Progenitor cell of endocrine pancreas (in vitro differentiated cells): ENCODE measurements around the gene SPATA2. TPM values are rescaled to one million over a fixed set of nuclear protein-coding genes. Genes with fewer than 3 reads are reported as not detected.
"Not testable (repeated sequence)": the region's sequence is repeated elsewhere in the genome, so short reads cannot be mapped to it uniquely, and the experiment has no call there.

Experiments used
- DNase-seq: peaks from one replicate; pipeline ENCODE4 v3.0.0; 2021; ENCODE audit warnings: low spot score; ENCODE audit not compliant: unreplicated experiment
- H3K27ac Mint-ChIP-seq: 2 replicates; pipeline ENCODE4 v1.8.0; 2021; ENCODE audit warnings: mild to moderate bottlenecking, moderate library complexity, mixed read lengths
- H3K27me3 Mint-ChIP-seq: 2 replicates; pipeline ENCODE4 v1.8.0; 2021; ENCODE audit warnings: mixed read lengths
- H3K36me3 Mint-ChIP-seq: 2 replicates; pipeline ENCODE4 v1.8.0; 2022; ENCODE audit warnings: mixed read lengths; ENCODE audit not compliant: insufficient read depth
- H3K4me1 Mint-ChIP-seq: 2 replicates; pipeline ENCODE4 v1.8.0; 2021; ENCODE audit warnings: low read depth, mixed read lengths
- H3K4me3 Mint-ChIP-seq: 2 replicates; pipeline ENCODE4 v1.8.0; 2021; ENCODE audit warnings: low read depth, mild to moderate bottlenecking, moderate library complexity, mixed read lengths
- H3K9me3 Mint-ChIP-seq: 2 replicates; pipeline ENCODE4 v1.8.0; 2021; ENCODE audit warnings: low read depth, mixed read lengths
- CTCF ChIP-seq: fragments of 200-600 bp; sonication (generic); IDR thresholded peaks from one replicate; pipeline ENCODE4 v1.5.0; 2021; ENCODE audit warnings: antibody characterized with exemption, mild to moderate bottlenecking; ENCODE audit not compliant: unreplicated experiment
- total RNA-seq: library from RNA; stranded (reverse); gene quantifications from 2 replicates; pipeline ENCODE4 v1.2.1, GENCODE V29; 2021

SPATA2 gene
- total RNA-seq, 1 donor from 2014 or later = 9.5 TPM

- Mint-ChIP-seq H3K4me1 (peaks cover 6% of the 10 kb centered on the region), H3K36me3 (peaks cover 12% of the 10 kb centered on the region), H3K4me3 (no peak overlapping the region), H3K27ac (no peak overlapping the region), H3K27me3 (no peaks in the 10 kb centered on the region), H3K9me3 (no peaks in the 10 kb centered on the region)
- DNase-seq = no peak
- TF ChIP-seq CTCF = no peak
Measured at GRCh38 chr20:49862607-49863200, 52.6 kb downstream of the SPATA2 start.

- DNase-seq, H3K27me3 Mint-ChIP-seq, H3K4me1 Mint-ChIP-seq, H3K9me3 Mint-ChIP-seq, H3K4me3 Mint-ChIP-seq: not testable (repeated sequence)
- H3K36me3 Mint-ChIP-seq = peaks cover 14% of the 10 kb centered on the region
- peak overlapping the region; percentile 84 for H3K27ac Mint-ChIP-seq
Measured at GRCh38 chr20:49861232-49861631, 54.1 kb downstream of the SPATA2 start.

GRCh38 chr20:49859807-49860206 is 55.5 kb downstream of the SPATA2 start:
- Mint-ChIP-seq H3K27me3 (no peaks in the 10 kb centered on the region), H3K4me3 (no peak overlapping the region), H3K36me3 (peaks cover 13% of the 10 kb centered on the region), H3K9me3 (no peaks in the 10 kb centered on the region), H3K27ac (no peak overlapping the region), H3K4me1 (peaks cover 6% of the 10 kb centered on the region)
- no peak for TF ChIP-seq CTCF
- DNase-seq = no peak

GRCh38 chr20:49859011-49859410 is 56.3 kb downstream of the SPATA2 start:
- TF ChIP-seq CTCF = no peak
- H3K4me1 Mint-ChIP-seq = peaks cover 6% of the 10 kb centered on the region
- no peak for DNase-seq
- no peak overlapping the region for H3K27ac Mint-ChIP-seq
- H3K9me3 Mint-ChIP-seq = no peaks in the 10 kb centered on the region
- H3K4me3 Mint-ChIP-seq = no peak overlapping the region
- peaks cover 10% of the 10 kb centered on the region for H3K36me3 Mint-ChIP-seq
- H3K27me3 Mint-ChIP-seq = no peaks in the 10 kb centered on the region

- no peaks in the 10 kb centered on the region for H3K27me3 Mint-ChIP-seq
- no peak overlapping the region for H3K4me3 Mint-ChIP-seq
- peaks cover 6% of the 10 kb centered on the region for H3K4me1 Mint-ChIP-seq
- TF ChIP-seq CTCF = no peak
- H3K9me3 Mint-ChIP-seq = no peaks in the 10 kb centered on the region
- peaks cover 10% of the 10 kb centered on the region for H3K36me3 Mint-ChIP-seq
- no peak overlapping the region for H3K27ac Mint-ChIP-seq
- DNase-seq = no peak
Measured at GRCh38 chr20:49858076-49858585, 57.2 kb downstream of the SPATA2 start.

GRCh38 chr20:49856904-49857303 is 58.4 kb downstream of the SPATA2 start:
- Mint-ChIP-seq H3K4me1 (peaks cover 6% of the 10 kb centered on the region), H3K9me3 (no peaks in the 10 kb centered on the region), H3K27me3 (no peaks in the 10 kb centered on the region), H3K36me3 (peaks cover 7% of the 10 kb centered on the region), H3K4me3 (no peak overlapping the region), H3K27ac (no peak overlapping the region)
- no peak for DNase-seq
- no peak for TF ChIP-seq CTCF
